ENCODE measurements around the gene SESN1.

- no peak for TF ChIP-seq CTCF (conservative IDR thresholded peaks at IDR 0.05; ENCODE audit: low read length)
- no peak for TF ChIP-seq EZH2phosphoT487 (IDR thresholded peaks at IDR 0.05; ENCODE audit: borderline replicate concordance)
Measured at GRCh38 chr6:108998485-108998884, 96.2 kb downstream of the SESN1 start.
